ENCODE results near the gene TTLL7.

Gene TTLL7

DNA sequence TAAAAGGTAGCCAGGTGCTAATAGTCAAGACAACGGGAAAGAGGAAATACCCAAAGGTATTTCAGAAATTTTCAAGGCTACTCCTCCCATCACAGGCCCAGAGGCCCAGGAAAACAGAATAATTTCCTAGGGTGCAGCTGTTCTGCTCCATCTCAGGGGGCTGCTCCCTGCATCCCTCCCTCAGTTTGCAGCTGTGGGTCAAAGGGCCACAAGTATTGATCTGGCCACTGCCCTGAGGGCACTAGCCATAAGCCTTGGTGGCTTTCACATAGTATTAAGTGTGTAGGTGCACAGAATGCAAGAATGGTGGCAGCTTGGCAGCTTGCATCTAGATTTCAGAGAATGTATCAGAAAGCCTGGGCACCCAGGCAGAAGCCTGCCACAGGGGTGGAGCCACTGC lies 179.5 kb downstream of the TTLL7 start:
- in situ Hi-C loops (cut with HindIII; ENCODE audit: low sequenced_read_pairs), result no loop called here
- H3K4me3 ChIP-seq (ENCODE audit: low read depth, low read length), result no peak overlapping the region
- no peak for DNase-seq (ENCODE audit: low read depth)
- TF ChIP-seq, protein P1, sequence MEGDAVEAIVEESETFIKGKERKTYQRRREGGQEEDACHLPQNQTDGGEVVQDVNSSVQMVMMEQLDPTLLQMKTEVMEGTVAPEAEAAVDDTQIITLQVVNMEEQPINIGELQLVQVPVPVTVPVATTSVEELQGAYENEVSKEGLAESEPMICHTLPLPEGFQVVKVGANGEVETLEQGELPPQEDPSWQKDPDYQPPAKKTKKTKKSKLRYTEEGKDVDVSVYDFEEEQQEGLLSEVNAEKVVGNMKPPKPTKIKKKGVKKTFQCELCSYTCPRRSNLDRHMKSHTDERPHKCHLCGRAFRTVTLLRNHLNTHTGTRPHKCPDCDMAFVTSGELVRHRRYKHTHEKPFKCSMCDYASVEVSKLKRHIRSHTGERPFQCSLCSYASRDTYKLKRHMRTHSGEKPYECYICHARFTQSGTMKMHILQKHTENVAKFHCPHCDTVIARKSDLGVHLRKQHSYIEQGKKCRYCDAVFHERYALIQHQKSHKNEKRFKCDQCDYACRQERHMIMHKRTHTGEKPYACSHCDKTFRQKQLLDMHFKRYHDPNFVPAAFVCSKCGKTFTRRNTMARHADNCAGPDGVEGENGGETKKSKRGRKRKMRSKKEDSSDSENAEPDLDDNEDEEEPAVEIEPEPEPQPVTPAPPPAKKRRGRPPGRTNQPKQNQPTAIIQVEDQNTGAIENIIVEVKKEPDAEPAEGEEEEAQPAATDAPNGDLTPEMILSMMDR (IDR thresholded peaks at IDR 0.05; ENCODE audit: low read depth, low read length, missing control alignments), result no peak

DNA sequence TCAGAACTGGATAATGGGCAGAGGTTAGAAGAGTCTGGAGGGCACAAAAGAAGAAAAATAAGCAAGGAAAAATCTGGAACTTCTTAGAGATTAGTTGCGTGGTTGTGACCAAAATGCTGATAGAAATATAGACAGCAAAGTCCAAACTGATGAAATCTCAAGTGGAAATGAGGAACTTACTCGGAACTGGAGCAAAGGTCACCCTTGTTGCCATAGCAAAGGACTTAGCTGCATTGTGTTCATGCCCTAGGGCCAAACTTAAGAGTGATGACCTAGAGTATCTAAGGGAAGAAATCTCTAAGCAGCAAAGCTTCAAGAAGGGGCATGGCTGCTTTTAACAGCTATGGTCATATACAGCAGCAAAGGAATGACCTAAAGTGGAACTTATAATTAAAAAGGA lies 180.0 kb downstream of the TTLL7 start:
- DNase-seq (ENCODE audit: low read depth), result no peak
- TF ChIP-seq, protein P1 (IDR thresholded peaks at IDR 0.05; ENCODE audit: low read depth, low read length, missing control alignments), result no peak
- H3K4me3 ChIP-seq (ENCODE audit: low read depth, low read length), result no peak overlapping the region
- in situ Hi-C loops (cut with HindIII; ENCODE audit: low sequenced_read_pairs), result no loop called here

DNA sequence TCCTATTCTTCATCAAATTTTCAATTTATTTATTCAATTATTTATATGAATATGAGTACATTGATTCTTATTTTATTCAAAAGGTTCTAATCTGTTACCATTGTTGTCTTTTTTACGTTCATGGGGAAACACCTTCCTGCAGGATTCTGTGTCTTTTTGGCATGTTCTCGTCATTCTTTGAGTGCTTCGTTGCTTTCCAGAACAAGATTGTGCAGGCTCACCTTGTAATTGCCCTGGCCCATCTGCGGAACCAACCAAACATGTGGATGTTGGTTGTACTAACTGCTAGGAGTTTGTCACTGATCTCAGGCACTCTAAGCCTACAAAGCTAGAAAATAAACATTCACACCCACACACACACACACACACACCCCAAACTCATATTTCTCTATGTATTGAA lies 182.1 kb downstream of the TTLL7 start:
- no peak for DNase-seq (ENCODE audit: low read depth)
- TF ChIP-seq, protein P1 (IDR thresholded peaks at IDR 0.05; ENCODE audit: low read depth, low read length, missing control alignments), result no peak
- H3K4me3 ChIP-seq (ENCODE audit: low read depth, low read length), result no peak overlapping the region
- in situ Hi-C loops (cut with HindIII; ENCODE audit: low sequenced_read_pairs), result no loop called here

DNA sequence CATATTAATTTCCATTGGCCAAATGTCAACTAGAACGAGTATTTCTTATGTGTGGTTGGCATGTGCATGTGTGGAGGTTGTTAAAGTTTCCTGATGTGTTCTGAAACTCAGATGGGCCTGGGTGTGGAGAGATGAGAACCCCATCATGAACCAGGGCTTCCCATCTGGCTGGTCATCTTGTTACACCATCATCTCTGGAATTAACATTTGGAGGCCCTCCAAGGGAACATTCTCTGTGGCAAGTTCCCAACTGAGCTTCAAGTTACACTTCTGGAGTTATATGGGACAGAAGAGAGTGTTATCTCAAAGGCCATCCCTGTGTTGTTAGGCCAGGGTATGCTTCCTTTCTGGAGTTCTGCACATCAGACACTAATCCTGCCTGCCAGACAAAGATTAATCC lies 183.6 kb downstream of the TTLL7 start:
- in situ Hi-C loops (cut with HindIII; ENCODE audit: low sequenced_read_pairs), result no loop called here
- H3K4me3 ChIP-seq (ENCODE audit: low read depth, low read length), result no peak overlapping the region
- peak; percentile 47 for DNase-seq (ENCODE audit: low read depth)
- TF ChIP-seq, protein P1 (IDR thresholded peaks at IDR 0.05; ENCODE audit: low read depth, low read length, missing control alignments), result no peak
